ENCODE data around the gene METTL26. TPM values are rescaled to one million over a fixed set of nuclear protein-coding genes. Genes with fewer than 3 reads are reported as not detected.

The METTL26 gene
- total and polyA plus RNA-seq, 9 of the 15 experiments (the other 6 are each of a cell fraction or from before 2014, with no cell fraction given) = 7.3 to 262 (median 80.9) TPM

GRCh38 chr16:678858-679813 lies 43.0 kb upstream of the METTL26 start (continued):
- no peak for TF ChIP-seq SMAD3 (CRISPR knock-in tag; conservative IDR thresholded peaks at IDR 0.05)
- 0 out of 2 replicates have a peak, but pooled peaks have one; percentile 2 for TF ChIP-seq CXXC5 (CRISPR knock-in tag; IDR thresholded peaks at IDR 0.05)
- peak; percentile 56; the same call in 1 of the 2 replicates for TF ChIP-seq HLTF (IDR thresholded peaks at IDR 0.05)
- TF ChIP-seq, protein P1, sequence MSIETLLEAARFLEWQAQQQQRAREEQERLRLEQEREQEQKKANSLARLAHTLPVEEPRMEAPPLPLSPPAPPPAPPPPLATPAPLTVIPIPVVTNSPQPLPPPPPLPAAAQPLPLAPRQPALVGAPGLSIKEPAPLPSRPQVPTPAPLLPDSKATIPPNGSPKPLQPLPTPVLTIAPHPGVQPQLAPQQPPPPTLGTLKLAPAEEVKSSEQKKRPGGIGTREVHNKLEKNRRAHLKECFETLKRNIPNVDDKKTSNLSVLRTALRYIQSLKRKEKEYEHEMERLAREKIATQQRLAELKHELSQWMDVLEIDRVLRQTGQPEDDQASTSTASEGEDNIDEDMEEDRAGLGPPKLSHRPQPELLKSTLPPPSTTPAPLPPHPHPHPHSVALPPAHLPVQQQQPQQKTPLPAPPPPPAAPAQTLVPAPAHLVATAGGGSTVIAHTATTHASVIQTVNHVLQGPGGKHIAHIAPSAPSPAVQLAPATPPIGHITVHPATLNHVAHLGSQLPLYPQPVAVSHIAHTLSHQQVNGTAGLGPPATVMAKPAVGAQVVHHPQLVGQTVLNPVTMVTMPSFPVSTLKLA (conservative IDR thresholded peaks at IDR 0.05) = peak in 1 of 2 experiments; percentile 55; a peak in 3 of 4 replicates
- TF ChIP-seq KAT7 (CRISPR knock-in tag; IDR thresholded peaks at IDR 0.05; ENCODE audit: borderline replicate concordance) = 0 out of 2 replicates have a peak, but pooled peaks have one; percentile 60
- TF ChIP-seq ZBTB17 (CRISPR knock-in tag; IDR thresholded peaks at IDR 0.05) = no peak
- TF ChIP-seq, protein P2, sequence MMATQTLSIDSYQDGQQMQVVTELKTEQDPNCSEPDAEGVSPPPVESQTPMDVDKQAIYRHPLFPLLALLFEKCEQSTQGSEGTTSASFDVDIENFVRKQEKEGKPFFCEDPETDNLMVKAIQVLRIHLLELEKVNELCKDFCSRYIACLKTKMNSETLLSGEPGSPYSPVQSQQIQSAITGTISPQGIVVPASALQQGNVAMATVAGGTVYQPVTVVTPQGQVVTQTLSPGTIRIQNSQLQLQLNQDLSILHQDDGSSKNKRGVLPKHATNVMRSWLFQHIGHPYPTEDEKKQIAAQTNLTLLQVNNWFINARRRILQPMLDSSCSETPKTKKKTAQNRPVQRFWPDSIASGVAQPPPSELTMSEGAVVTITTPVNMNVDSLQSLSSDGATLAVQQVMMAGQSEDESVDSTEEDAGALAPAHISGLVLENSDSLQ (IDR thresholded peaks at IDR 0.05) = peak; percentile 44; the same call in 1 of the 2 replicates
- TF ChIP-seq TAL1 (IDR thresholded peaks at IDR 0.05) = no peak
- peak; percentile 65 for TF ChIP-seq POLR2B (IDR thresholded peaks at IDR 0.05; ENCODE audit: low read depth, partially characterized antibody)
- TF ChIP-seq ZNF316 (IDR thresholded peaks at IDR 0.05) = no peak
- TF ChIP-seq NCOA6 (IDR thresholded peaks at IDR 0.05) = no peak
- no peak for TF ChIP-seq CHD4 (IDR thresholded peaks at IDR 0.05; ENCODE audit: insufficient read depth, insufficient replicate concordance, low read depth, low read length, poor library complexity, severe bottlenecking)
- no peak for TF ChIP-seq ZNF444 (CRISPR knock-in tag; IDR thresholded peaks at IDR 0.05)
- no peak for TF ChIP-seq ESRRA (IDR thresholded peaks at IDR 0.05; ENCODE audit: borderline replicate concordance, low read depth)
- TF ChIP-seq CHD1 (IDR thresholded peaks at IDR 0.05; ENCODE audit: low read length) = peak; percentile 92
- no peak for TF ChIP-seq NCOR1 (IDR thresholded peaks at IDR 0.05)
- peak; percentile 49 for TF ChIP-seq TBP (optimal IDR thresholded peaks at IDR 0.05; ENCODE audit: low read depth, low read length)
- peak; percentile 58 for TF ChIP-seq SAP30 (IDR thresholded peaks at IDR 0.05; ENCODE audit: borderline replicate concordance, insufficient read depth, low read depth, low read length, poor library complexity, severe bottlenecking)
- peak; percentile 11; the same call in 1 of the 2 replicates for TF ChIP-seq HDAC2 (IDR thresholded peaks at IDR 0.05)
- TF ChIP-seq TFAP4 (CRISPR knock-in tag; IDR thresholded peaks at IDR 0.05; ENCODE audit: borderline replicate concordance) = peak; percentile 9; the same call in 1 of the 2 replicates
- TF ChIP-seq RFX7 (CRISPR knock-in tag; IDR thresholded peaks at IDR 0.05) = no peak
- no peak for TF ChIP-seq ZNF785 (CRISPR knock-in tag; IDR thresholded peaks at IDR 0.05)
- peak in 2 of 3 experiments; percentile 8 to 17 for TF ChIP-seq YY1 (IDR thresholded peaks at IDR 0.05; ENCODE audit: borderline replicate concordance in 1 of 3, control insufficient read depth in 1 of 3, extremely low read depth in 1 of 3, insufficient read depth in 3 of 3, insufficient read length in 1 of 3, insufficient replicate concordance in 2 of 3, low read depth in 1 of 3, low read length in 2 of 3)
